Cardiac fibroblast (primary cell): ENCODE measurements around the gene SMYD1.

Source experiments
- DNase-seq, 2 donors: peaks; one replicate each; pipeline versions ENCODE4 v3.0.0 to v3.0.0-alpha.2; 2010; ENCODE audit warnings: low read depth in 2 of 2
- H3K4me3 ChIP-seq, 2 donors: replicated peaks in 1 of 2; 1 replicate in 1 of 2; 2 replicates in 1 of 2; pipeline ENCODE4 v1.5.1; 2011; ENCODE audit warnings: low read depth in 2 of 2, low read length in 2 of 2, mild to moderate bottlenecking in 2 of 2, moderate library complexity in 1 of 2
- TF ChIP-seq, protein P1 (sequence below): IDR thresholded peaks from one replicate; pipeline ENCODE4 v1.5.1; 2011; ENCODE audit warnings: low read depth, mild to moderate bottlenecking, low read length, inconsistent platforms

Gene SMYD1

DNA sequence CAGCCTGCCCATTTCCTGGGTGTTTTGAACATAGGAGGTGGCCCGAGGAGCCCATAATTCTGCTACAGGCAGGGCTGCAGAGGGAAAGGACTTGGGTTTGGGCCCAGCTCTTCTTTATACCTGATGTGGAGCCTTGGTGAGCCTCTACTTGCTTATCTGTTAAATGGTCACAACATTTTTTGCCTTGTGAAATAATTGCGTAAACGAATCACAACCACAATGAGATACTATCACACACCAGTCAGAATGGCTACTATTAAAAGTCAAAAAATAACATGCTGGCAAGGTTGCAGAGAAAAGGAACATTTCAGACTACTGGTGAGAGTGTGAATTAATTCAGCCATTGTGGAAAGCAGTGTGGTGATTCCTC is 64.4 kb downstream of the SMYD1 start:
- no peak for DNase-seq
- H3K4me3 ChIP-seq = no peak overlapping the region
- TF ChIP-seq, protein P1, sequence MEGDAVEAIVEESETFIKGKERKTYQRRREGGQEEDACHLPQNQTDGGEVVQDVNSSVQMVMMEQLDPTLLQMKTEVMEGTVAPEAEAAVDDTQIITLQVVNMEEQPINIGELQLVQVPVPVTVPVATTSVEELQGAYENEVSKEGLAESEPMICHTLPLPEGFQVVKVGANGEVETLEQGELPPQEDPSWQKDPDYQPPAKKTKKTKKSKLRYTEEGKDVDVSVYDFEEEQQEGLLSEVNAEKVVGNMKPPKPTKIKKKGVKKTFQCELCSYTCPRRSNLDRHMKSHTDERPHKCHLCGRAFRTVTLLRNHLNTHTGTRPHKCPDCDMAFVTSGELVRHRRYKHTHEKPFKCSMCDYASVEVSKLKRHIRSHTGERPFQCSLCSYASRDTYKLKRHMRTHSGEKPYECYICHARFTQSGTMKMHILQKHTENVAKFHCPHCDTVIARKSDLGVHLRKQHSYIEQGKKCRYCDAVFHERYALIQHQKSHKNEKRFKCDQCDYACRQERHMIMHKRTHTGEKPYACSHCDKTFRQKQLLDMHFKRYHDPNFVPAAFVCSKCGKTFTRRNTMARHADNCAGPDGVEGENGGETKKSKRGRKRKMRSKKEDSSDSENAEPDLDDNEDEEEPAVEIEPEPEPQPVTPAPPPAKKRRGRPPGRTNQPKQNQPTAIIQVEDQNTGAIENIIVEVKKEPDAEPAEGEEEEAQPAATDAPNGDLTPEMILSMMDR = no peak

DNA sequence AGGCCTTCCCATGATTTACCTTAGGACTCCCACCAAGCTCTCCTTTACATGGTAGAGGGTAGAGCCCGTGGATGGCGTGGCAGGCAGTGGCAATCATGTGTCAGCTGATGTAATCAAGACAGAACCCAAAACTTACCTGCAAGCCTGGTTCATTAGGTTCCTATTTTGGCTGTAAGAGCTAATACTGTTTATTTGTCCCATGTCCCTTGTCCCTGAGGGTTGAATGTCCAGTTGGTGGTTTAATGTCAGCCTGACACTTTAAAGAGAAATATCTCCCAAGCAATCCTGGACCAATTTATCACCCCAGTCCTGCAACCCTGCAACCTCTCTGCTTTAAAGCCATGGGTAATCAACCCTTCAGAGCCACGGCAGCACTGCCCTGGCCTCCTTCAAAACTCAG is 66.2 kb downstream of the SMYD1 start:
- no peak overlapping the region for H3K4me3 ChIP-seq
- no peak for DNase-seq
- TF ChIP-seq, protein P1 = no peak

DNA sequence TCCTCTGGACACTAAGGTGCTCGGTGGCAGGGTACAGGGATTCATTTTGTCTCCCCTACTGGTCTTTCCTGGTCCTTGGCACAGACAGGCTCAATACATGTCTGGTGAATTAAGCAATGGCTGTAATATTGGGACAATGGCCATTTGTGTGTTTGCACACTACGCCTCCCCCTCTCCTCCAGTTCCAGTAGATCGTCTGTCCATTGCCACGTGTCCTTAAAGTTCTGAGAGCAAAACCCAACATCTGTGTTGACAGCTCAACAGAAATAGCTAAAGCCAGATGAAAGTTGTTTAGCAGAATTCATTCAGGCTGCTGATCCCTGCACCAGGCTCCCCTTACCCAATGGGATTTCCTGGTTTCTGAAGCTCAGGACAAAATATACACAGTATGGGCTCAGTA is 69.2 kb downstream of the SMYD1 start:
- TF ChIP-seq, protein P1 = no peak

DNA sequence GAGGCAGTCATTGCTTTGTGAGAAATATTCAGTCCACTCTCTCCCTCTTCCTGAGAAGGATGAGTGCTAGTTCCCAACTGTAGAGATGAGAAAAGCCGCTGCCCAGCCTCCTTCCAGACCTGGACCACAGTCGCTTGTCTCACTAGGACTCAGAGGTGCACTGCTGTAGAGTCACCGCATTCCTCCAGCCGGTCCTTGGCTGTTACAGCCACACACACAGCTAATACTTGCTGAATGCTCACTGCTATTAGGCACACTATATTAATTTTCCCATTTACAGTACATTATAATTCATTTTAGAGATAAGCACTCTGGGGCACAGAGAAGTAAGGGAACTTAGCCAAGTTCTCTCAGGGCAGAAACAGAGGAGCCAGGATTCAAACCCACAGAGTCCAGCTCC is 70.2 kb downstream of the SMYD1 start:
- DNase-seq = no peak
- TF ChIP-seq, protein P1 = no peak
- H3K4me3 ChIP-seq = no peak overlapping the region

More for the DNA sequence above, 69.2 kb downstream of the SMYD1 start:
- H3K4me3 ChIP-seq = no peak overlapping the region
- DNase-seq = no peak

DNA sequence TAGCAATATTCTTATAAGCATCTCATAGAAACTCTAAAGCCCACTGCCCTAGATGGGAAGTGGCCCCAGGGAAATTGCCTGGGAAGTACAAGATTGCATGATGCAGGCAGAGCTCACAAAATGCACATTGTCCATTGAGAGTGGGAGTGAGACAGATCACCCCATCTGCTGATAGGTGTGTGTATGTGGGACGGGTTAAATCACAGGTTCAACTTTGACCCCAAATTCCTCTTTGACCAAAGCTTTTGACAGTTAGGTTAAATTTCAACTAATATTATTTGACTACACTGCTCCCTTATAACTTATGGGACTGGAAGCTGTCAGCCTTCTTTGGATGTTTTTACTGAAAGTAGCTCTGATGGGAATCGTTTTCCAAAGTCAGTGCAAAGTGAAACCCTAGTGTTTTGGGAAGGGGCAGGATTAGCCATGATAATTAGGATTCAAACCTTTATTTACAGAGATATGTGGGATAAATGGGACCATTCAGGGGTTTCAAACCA is 71.6 kb downstream of the SMYD1 start:
- H3K4me3 ChIP-seq = no peak overlapping the region
- no peak for DNase-seq
- TF ChIP-seq, protein P1 = no peak

DNA sequence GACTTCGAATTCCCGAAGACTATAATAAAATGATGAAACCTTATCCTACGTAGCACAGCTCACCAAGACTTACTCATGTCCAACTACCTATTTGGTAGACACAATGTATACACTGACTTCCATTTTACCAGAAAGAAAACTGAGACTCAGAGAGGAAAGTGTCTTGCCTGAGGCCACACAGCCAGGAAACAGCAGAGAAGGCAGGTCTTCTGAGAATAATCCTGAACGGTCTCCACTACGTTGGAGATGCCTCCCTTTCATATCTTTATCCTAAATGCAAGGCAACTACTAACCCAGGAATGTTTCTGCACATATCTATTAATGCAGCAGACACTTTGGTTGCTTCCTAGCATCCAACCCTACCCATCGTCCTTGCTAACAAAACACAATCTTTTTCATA is 72.2 kb downstream of the SMYD1 start:
- no peak overlapping the region for H3K4me3 ChIP-seq
- DNase-seq = no peak
- TF ChIP-seq, protein P1 = no peak

DNA sequence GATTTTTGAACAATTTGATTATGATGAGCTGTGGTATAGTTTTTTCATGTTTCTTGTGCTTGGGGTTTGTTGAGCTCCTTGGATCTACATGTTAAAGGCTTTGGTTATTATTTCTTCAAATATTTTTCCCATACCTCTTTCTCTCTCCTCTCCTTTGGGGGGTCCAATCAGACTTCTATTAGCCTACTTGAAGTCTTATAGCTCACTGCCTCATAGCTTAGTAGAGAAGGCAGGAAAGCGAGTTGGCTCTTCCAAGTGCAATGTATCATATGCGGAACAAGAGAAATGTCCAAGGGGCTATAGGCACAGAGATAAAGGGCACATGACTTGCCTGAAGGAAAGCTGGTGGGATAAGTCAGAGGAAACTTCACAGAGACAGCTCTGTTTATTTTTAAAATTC is 74.3 kb downstream of the SMYD1 start:
- DNase-seq = no peak
- H3K4me3 ChIP-seq = no peak overlapping the region
- TF ChIP-seq, protein P1 = no peak
